SW480 (cell line): ENCODE results near the gene NPPC.
"Not testable (repeated sequence)": the region's sequence is repeated elsewhere in the genome, so short reads cannot be mapped to it uniquely, and the experiment has no call there.

Experiments
- DNase-seq: peaks from one replicate; pipeline ENCODE4 v3.0.0-alpha.2; 2016; ENCODE audit warnings: low spot score

The NPPC gene

DNA sequence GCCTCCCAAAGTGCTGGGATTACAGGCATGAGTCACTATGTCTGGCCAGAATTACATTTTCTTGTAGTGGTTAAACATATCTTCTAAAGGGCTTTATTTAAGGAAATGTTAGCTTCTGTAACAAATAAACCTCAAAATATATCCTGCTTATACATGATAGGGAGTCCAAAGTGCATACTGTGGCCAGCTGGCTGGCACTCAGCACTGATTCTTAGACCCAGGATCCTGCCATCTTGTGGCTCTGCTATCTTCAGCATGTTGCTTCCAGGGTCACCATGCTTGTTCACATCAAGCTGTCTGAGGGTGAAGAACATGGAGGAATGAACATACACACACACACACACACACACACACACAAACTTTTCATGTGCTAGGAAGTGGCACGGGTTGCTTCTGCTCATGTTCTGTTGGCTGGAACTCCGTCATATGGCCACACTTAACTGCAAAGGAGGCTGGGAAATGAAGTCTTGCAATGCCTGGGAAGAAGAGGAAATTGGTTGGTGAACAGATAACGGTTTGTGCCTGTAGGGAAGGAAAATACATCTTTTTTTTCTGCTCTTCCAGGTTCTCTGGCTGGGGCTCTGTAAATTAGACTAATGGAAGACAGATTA, 40.0 kb downstream of the NPPC start:
- no peak for DNase-seq

GRCh38 chr2:231884438-231885140, 41.6 kb downstream of the NPPC start:
- no peak for DNase-seq

- DNase-seq = no peak
Observed at GRCh38 chr2:231883468-231883881, 42.7 kb downstream of the NPPC start.

GRCh38 chr2:231882646-231883045, 43.5 kb downstream of the NPPC start:
- DNase-seq = no peak

- DNase-seq = not testable (repeated sequence)
Observed at GRCh38 chr2:231880371-231880770, 45.8 kb downstream of the NPPC start.

DNA sequence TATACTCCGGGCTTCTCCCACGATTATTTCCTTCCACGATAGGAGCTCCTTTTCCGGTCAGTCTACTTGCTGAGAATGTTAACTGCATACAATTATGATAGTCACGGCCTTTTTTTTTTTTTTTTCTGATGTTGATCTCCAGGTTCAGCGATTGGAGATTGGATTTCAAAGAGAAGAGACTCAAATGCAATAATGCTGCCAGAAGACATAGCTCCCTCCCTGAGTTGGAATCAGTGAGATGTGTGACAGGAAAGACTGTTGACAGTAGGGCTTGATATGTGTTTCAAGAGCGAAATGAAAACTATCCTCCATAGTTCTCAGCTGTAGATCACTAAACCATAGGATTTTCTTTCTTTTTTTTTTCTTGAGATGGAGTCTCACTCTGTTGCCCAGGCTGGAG, 47.0 kb downstream of the NPPC start:
- DNase-seq = no peak

DNA sequence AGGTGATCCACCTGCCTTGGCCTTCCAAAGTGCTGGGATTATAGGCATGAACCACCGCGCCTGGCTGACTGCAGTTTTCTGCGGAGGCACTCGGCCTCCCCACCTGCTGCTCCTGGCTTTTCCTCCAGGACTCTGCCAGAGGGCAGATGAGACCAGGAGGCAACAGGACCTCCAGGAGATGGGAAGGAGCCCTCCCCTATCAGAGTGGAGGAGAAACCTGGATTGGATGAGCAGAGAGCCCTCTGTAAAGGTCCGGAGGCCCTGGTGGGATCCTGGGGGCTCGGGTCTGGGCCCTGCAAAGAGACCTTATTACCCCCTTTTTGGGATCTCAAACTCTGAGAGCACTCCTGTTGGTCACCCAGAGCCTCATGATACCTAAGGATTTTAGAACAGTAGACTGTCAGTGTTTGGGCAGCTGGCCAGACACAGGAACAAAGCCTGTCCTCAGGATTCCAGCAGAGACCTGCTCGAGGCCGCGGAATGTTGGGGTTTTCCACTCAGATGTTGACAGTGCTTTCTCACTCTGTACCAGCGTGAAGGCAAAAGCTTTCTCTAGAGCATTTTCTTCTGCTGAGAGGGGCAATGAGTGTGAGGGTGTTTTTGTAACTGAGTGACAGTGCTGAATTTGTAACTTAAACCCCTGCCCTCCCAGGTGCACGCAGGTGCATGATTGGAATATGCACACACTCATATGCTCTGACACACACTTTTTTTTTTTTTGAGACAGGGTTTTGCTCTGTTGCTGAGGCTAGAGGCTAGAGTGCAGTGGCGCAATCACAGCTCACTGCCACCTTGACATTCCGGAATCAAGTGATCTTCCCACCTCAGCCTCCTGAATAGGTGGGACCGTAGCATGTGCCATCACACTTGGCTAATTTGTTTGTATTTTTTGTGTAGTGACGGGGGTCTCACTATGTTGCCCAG, 48.4 kb downstream of the NPPC start:
- DNase-seq = no peak

- no peak for DNase-seq
Observed at GRCh38 chr2:231874944-231875343, 51.3 kb downstream of the NPPC start.
